GM18499 (cell line): ENCODE measurements around the gene EDIL3.
"Not testable (repeated sequence)": the region's sequence is repeated elsewhere in the genome, so short reads cannot be mapped to it uniquely, and the experiment has no call there.

Source experiments
- ATAC-seq: cut with Tn5 transposase; IDR thresholded peaks from one replicate; pipeline ENCODE4 v1.9.1; 2021; ENCODE audit warnings: moderate number of reproducible peaks; ENCODE audit not compliant: insufficient read depth, unreplicated experiment

The EDIL3 gene

GRCh38 chr5:84091127-84091799 lies 293.4 kb downstream of the EDIL3 start:
- ATAC-seq, result no peak

GRCh38 chr5:84088996-84089395 lies 295.7 kb downstream of the EDIL3 start:
- no peak for ATAC-seq

- no peak for ATAC-seq
Observed at GRCh38 chr5:84086511-84086910, 298.2 kb downstream of the EDIL3 start.

GRCh38 chr5:84085387-84086041 lies 299.2 kb downstream of the EDIL3 start:
- no peak for ATAC-seq

GRCh38 chr5:84080908-84081307 lies 303.8 kb downstream of the EDIL3 start:
- ATAC-seq, result no peak

- ATAC-seq, result no peak
Observed at GRCh38 chr5:84072339-84072738, 312.3 kb downstream of the EDIL3 start.

- no peak for ATAC-seq
Observed at GRCh38 chr5:84069608-84070179, 315.0 kb downstream of the EDIL3 start.

- no peak for ATAC-seq
Observed at GRCh38 chr5:84063041-84063440, 321.6 kb downstream of the EDIL3 start.

- ATAC-seq, result no peak
Observed at GRCh38 chr5:84059672-84060071, 325.0 kb downstream of the EDIL3 start.

GRCh38 chr5:84058561-84058960 lies 326.1 kb downstream of the EDIL3 start:
- ATAC-seq, result no peak

GRCh38 chr5:84057211-84057610 lies 327.5 kb downstream of the EDIL3 start:
- ATAC-seq, result no peak

GRCh38 chr5:84045964-84046363 lies 338.7 kb downstream of the EDIL3 start:
- no peak for ATAC-seq

GRCh38 chr5:84036842-84037241 lies 347.8 kb downstream of the EDIL3 start:
- no peak for ATAC-seq

- ATAC-seq, result no peak
Observed at GRCh38 chr5:84032324-84032723, 352.4 kb downstream of the EDIL3 start.

- no peak for ATAC-seq
Observed at GRCh38 chr5:84028093-84028492, 356.6 kb downstream of the EDIL3 start.

GRCh38 chr5:84018521-84018920 lies 366.2 kb downstream of the EDIL3 start:
- ATAC-seq, result not testable (repeated sequence)

GRCh38 chr5:84017523-84018172 lies 367.0 kb downstream of the EDIL3 start:
- ATAC-seq, result no peak

GRCh38 chr5:84016085-84016484 lies 368.6 kb downstream of the EDIL3 start:
- no peak for ATAC-seq

GRCh38 chr5:84014966-84015365 lies 369.7 kb downstream of the EDIL3 start:
- ATAC-seq, result no peak

GRCh38 chr5:83993803-83994202 lies 390.9 kb downstream of the EDIL3 start:
- ATAC-seq, result no peak

GRCh38 chr5:83991566-83992224 lies 393.0 kb downstream of the EDIL3 start:
- ATAC-seq, result no peak
